OCI-LY7 (cell line): ENCODE results near the gene GRM1.

Source experiments
- EZH2phosphoT487 ChIP-seq: fragments of 200-600 bp; sonication (generic); IDR thresholded peaks from 2 replicates; pipeline ENCODE4 v1.6.1; 2018; ENCODE audit warnings: low read depth, borderline replicate concordance, mild to moderate bottlenecking, mixed run types, antibody characterized with exemption, low read length, moderate library complexity, mixed read lengths
- TF ChIP-seq, protein P1 (sequence below): fragments of 200-600 bp; sonication (generic); conservative IDR thresholded peaks from 2 replicates; pipeline ENCODE4 v1.5.1; 2014; ENCODE audit warnings: mild to moderate bottlenecking, antibody characterized with exemption, low read length, moderate library complexity, mixed read lengths

GRCh38 chr6:146445233-146445632 lies 416.4 kb downstream of the GRM1 start:
- TF ChIP-seq, protein P1, sequence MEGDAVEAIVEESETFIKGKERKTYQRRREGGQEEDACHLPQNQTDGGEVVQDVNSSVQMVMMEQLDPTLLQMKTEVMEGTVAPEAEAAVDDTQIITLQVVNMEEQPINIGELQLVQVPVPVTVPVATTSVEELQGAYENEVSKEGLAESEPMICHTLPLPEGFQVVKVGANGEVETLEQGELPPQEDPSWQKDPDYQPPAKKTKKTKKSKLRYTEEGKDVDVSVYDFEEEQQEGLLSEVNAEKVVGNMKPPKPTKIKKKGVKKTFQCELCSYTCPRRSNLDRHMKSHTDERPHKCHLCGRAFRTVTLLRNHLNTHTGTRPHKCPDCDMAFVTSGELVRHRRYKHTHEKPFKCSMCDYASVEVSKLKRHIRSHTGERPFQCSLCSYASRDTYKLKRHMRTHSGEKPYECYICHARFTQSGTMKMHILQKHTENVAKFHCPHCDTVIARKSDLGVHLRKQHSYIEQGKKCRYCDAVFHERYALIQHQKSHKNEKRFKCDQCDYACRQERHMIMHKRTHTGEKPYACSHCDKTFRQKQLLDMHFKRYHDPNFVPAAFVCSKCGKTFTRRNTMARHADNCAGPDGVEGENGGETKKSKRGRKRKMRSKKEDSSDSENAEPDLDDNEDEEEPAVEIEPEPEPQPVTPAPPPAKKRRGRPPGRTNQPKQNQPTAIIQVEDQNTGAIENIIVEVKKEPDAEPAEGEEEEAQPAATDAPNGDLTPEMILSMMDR = no peak
- no peak for TF ChIP-seq EZH2phosphoT487
